Subcutaneous abdominal adipose tissue (tissue), 5 donors: ENCODE measurements around the gene FAM222A.

Experiments
- H3K27ac ChIP-seq: one replicate; pipeline ENCODE4 v1.7.0; 2013; ENCODE audit warnings: low read depth, mild to moderate bottlenecking, inconsistent platforms, low read length, moderate library complexity
- H3K27me3 ChIP-seq, 5 donors: one replicate each; pipeline ENCODE4 v1.7.0; 2013; ENCODE audit warnings: low read length in 5 of 5, inconsistent platforms in 1 of 5; ENCODE audit not compliant: control insufficient read depth in 5 of 5, insufficient read depth in 4 of 5
- H3K36me3 ChIP-seq, 5 donors: one replicate each; pipeline ENCODE4 v1.7.0; 2013; ENCODE audit warnings: low read length in 5 of 5; ENCODE audit not compliant: control insufficient read depth in 5 of 5, insufficient read depth in 5 of 5
- H3K4me1 ChIP-seq, 5 donors: one replicate each; pipeline ENCODE4 v1.7.0; 2013; ENCODE audit warnings: low read length in 5 of 5, mild to moderate bottlenecking in 3 of 5, moderate library complexity in 1 of 5; ENCODE audit not compliant: control insufficient read depth in 5 of 5, insufficient read depth in 5 of 5
- H3K4me3 ChIP-seq, 5 donors: one replicate each; pipeline ENCODE4 v1.7.0; 2013; ENCODE audit warnings: low read length in 5 of 5, low read depth in 1 of 5
- H3K9ac ChIP-seq, 5 donors: one replicate each; pipeline ENCODE4 v1.7.0; 2013; ENCODE audit warnings: low read length in 5 of 5, mild to moderate bottlenecking in 4 of 5, moderate library complexity in 3 of 5
- H3K9me3 ChIP-seq, 5 donors: one replicate each; pipeline ENCODE4 v1.7.0; 2013; ENCODE audit warnings: low read length in 5 of 5; ENCODE audit not compliant: control insufficient read depth in 5 of 5
- donor health status: healthy.
- donor health status: healthy.
- donor health status: healthy.
- donor health status: healthy.
- donor health status: healthy.

Gene FAM222A

GRCh38 chr12:109796057-109796456 is 82.4 kb downstream of the FAM222A start:
- no peaks in the 10 kb centered on the region for H3K4me1 ChIP-seq
- H3K9ac ChIP-seq = no peak overlapping the region
- peaks cover 0 to 3% (median 2%) of the 10 kb centered on the region in 5 donors for H3K27me3 ChIP-seq
- no peak overlapping the region for H3K27ac ChIP-seq
- H3K4me3 ChIP-seq = no peak overlapping the region
- H3K9me3 ChIP-seq = no peaks in the 10 kb centered on the region
- peaks cover 0 to 12% (median 0%) of the 10 kb centered on the region in 5 donors for H3K36me3 ChIP-seq

GRCh38 chr12:109797905-109798669 is 84.5 kb downstream of the FAM222A start:
- H3K36me3 ChIP-seq = peaks cover 0 to 7% (median 0%) of the 10 kb centered on the region in 5 donors
- H3K9ac ChIP-seq = no peak overlapping the region
- no peak overlapping the region for H3K27ac ChIP-seq
- no peaks in the 10 kb centered on the region for H3K9me3 ChIP-seq
- H3K4me3 ChIP-seq = no peak overlapping the region
- H3K27me3 ChIP-seq = peaks cover 0 to 2% (median 0%) of the 10 kb centered on the region in 5 donors
- H3K4me1 ChIP-seq = no peaks in the 10 kb centered on the region

- Histone ChIP-seq H3K27ac (no peak overlapping the region), H3K9ac (no peak overlapping the region), H3K36me3 (peaks cover 0 to 7% (median 0%) of the 10 kb centered on the region in 5 donors), H3K9me3 (no peaks in the 10 kb centered on the region), H3K27me3 (peaks cover 0 to 2% (median 0%) of the 10 kb centered on the region in 5 donors), H3K4me3 (no peak overlapping the region), H3K4me1 (no peaks in the 10 kb centered on the region)
Measured at GRCh38 chr12:109798691-109799090, 85.1 kb downstream of the FAM222A start.

- H3K27me3 ChIP-seq = peaks cover 0 to 2% (median 0%) of the 10 kb centered on the region in 5 donors
- H3K36me3 ChIP-seq = peaks cover 0 to 7% (median 0%) of the 10 kb centered on the region in 5 donors
- H3K4me3 ChIP-seq = no peak overlapping the region
- H3K27ac ChIP-seq = no peak overlapping the region
- peaks cover 0 to 3% (median 3%) of the 10 kb centered on the region in 5 donors for H3K4me1 ChIP-seq
- H3K9me3 ChIP-seq = no peaks in the 10 kb centered on the region
- no peak overlapping the region for H3K9ac ChIP-seq
Measured at GRCh38 chr12:109800536-109800935, 86.9 kb downstream of the FAM222A start.

DNA sequence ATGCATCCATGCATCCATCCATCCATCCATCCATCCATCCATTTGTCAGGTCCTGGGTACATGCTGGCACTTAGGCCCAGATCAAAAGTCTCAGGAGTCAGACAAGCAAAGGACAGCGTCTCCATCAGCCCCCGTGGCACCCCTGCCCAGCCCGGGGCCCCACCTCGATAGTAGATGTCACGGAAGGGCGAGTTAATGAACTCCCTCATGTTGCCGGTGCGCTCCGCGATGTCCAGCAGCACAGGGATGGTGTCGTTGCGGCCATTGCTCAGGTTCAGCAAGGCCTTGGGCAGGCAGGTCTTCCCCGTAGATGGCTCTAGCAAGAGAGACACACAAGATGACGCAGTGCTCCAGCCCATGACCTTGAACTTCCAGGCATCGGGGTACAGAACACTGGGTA is 89.2 kb downstream of the FAM222A start:
- Histone ChIP-seq H3K9ac (peak overlapping the region in 2 of 5 donors; percentile 6 to 25), H3K27me3 (peaks cover 0 to 2% (median 0%) of the 10 kb centered on the region in 5 donors), H3K4me3 (no peak overlapping the region), H3K36me3 (peaks cover 0 to 7% (median 0%) of the 10 kb centered on the region in 5 donors), H3K9me3 (no peaks in the 10 kb centered on the region), H3K4me1 (peaks cover 0 to 4% (median 3%) of the 10 kb centered on the region in 5 donors), H3K27ac (no peak overlapping the region)

DNA sequence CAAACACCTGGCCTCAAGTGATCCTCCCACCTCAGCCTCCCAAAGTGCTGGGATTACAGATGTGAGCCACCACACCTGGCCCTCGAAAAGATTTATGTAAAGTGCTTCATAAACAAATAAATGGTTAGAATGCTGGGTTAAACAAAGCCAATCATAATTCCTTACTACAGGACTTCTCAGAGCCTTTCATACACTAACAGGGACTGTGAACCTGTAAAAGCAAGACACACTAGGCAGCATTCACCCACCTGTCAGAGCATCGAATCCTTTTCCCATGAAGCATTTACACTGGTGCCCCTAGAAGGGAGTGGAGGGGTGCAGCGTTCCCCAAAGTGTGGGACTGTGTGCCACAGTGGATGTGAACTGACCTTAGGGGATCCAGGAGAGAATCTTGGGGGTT is 90.1 kb downstream of the FAM222A start:
- no peaks in the 10 kb centered on the region for H3K27me3 ChIP-seq
- H3K9ac ChIP-seq = no peak overlapping the region
- H3K36me3 ChIP-seq = peaks cover 0 to 4% (median 0%) of the 10 kb centered on the region in 5 donors
- H3K4me1 ChIP-seq = peaks cover 0 to 4% (median 3%) of the 10 kb centered on the region in 5 donors
- H3K4me3 ChIP-seq = no peak overlapping the region
- no peak overlapping the region for H3K27ac ChIP-seq
- H3K9me3 ChIP-seq = no peaks in the 10 kb centered on the region

GRCh38 chr12:109804820-109805761 is 91.5 kb downstream of the FAM222A start:
- Histone ChIP-seq H3K4me1 (peaks cover 0 to 4% (median 3%) of the 10 kb centered on the region in 5 donors), H3K27me3 (no peaks in the 10 kb centered on the region), H3K9ac (no peak overlapping the region), H3K9me3 (no peaks in the 10 kb centered on the region), H3K36me3 (peaks cover 0 to 4% (median 0%) of the 10 kb centered on the region in 5 donors), H3K27ac (no peak overlapping the region), H3K4me3 (no peak overlapping the region)

DNA sequence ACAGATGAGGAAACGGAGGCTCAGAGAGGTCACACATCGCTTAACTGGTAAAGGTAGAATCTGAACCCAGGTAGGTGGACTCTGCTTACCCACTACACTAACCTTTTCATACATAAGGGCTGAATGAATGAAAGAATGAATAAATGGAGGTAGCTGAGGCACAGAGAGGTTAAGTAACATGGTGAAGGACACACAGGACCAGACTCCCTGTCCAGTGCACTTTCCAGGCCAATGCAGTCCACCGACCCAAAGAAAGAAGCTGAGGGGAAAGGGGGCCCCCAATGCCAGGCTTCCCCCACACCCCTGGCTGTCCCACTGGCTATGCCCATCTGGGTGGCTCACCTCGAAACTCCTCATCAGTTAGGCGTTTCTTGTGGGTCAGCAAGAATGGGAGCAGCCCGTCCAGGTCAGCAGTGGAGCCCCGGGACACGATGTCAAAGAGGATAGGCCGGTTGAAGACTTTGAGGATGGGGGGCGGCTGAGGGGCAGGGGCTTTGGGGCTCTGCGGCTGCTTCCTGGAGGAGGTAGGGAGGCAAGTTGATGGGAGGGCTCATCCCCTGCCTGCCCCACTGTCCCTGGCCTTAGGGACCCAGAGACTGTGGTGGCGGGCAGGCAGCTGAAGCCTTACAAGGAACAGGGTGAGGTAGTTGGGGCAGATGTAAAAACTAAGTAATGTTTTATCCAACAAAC is 94.5 kb downstream of the FAM222A start:
- no peak overlapping the region for H3K4me3 ChIP-seq
- no peaks in the 10 kb centered on the region for H3K27me3 ChIP-seq
- no peak overlapping the region for H3K9ac ChIP-seq
- peaks cover 0 to 4% (median 3%) of the 10 kb centered on the region in 5 donors for H3K4me1 ChIP-seq
- no peak overlapping the region for H3K27ac ChIP-seq
- H3K36me3 ChIP-seq = no peaks in the 10 kb centered on the region
- no peaks in the 10 kb centered on the region for H3K9me3 ChIP-seq

GRCh38 chr12:109808876-109809646 is 95.4 kb downstream of the FAM222A start:
- H3K9ac ChIP-seq = no peak overlapping the region
- peaks cover 0 to 4% (median 0%) of the 10 kb centered on the region in 5 donors for H3K36me3 ChIP-seq
- no peak overlapping the region for H3K27ac ChIP-seq
- H3K4me1 ChIP-seq = peaks cover 0 to 4% (median 3%) of the 10 kb centered on the region in 5 donors
- H3K27me3 ChIP-seq = no peaks in the 10 kb centered on the region
- H3K9me3 ChIP-seq = no peaks in the 10 kb centered on the region
- H3K4me3 ChIP-seq = no peak overlapping the region
